Measurements from ENCODE around the gene SPRR4.

SPRR4 gene, protein sequence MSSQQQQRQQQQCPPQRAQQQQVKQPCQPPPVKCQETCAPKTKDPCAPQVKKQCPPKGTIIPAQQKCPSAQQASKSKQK

GRCh38 chr1:152970495-152970894, at the start of gene SPRR4:
Gene SPRR4, plus strand, starts transcription at chr1:152970648. Its CDS starts 1,243 bp downstream, at chr1:152971891.
- H3K9ac ChIP-seq (ENCODE audit: low read length), result no peak within 1 kb of the TSS
- no peaks in the 10 kb centered on the region for H3K4me1 ChIP-seq (ENCODE audit: insufficient read depth, low read length, severe bottlenecking)
- H3K4me2 ChIP-seq (ENCODE audit: low read length), result no peak within 1 kb of the TSS
- no peaks in the 10 kb centered on the region for H3K9me3 ChIP-seq (ENCODE audit: low read length)
- H3K79me2 ChIP-seq (ENCODE audit: insufficient read depth, low read length), result no peaks in the 10 kb centered on the region
- H3K9me2 ChIP-seq (ENCODE audit: low read depth, low read length), result no peaks in the 10 kb centered on the region
- no peaks in the 10 kb centered on the region for H3K36me3 ChIP-seq (ENCODE audit: insufficient read depth, low read length)
- H3K4me3 ChIP-seq (ENCODE audit: low read depth, low read length, poor library complexity, severe bottlenecking), result no peak within 1 kb of the TSS
- H2AFZ ChIP-seq (ENCODE audit: low read length), result no peak within 1 kb of the TSS
- no peaks in the 10 kb centered on the region for H4K20me1 ChIP-seq (ENCODE audit: insufficient read depth, low read length)
- TF ChIP-seq CTCF (IDR thresholded peaks at IDR 0.05; ENCODE audit: low read length) (no peak), EZH2 (IDR thresholded peaks at IDR 0.05; ENCODE audit: borderline replicate concordance, low read length) (no peak)
- H3F3A ChIP-seq (ENCODE audit: insufficient read depth, low read length), result no peaks in the 10 kb centered on the region
- H3K27me3 ChIP-seq (ENCODE audit: insufficient read depth, low read length), result no peaks in the 10 kb centered on the region
- H3K27ac ChIP-seq (ENCODE audit: low read depth, low read length, poor library complexity, severe bottlenecking), result no peak within 1 kb of the TSS

DNA sequence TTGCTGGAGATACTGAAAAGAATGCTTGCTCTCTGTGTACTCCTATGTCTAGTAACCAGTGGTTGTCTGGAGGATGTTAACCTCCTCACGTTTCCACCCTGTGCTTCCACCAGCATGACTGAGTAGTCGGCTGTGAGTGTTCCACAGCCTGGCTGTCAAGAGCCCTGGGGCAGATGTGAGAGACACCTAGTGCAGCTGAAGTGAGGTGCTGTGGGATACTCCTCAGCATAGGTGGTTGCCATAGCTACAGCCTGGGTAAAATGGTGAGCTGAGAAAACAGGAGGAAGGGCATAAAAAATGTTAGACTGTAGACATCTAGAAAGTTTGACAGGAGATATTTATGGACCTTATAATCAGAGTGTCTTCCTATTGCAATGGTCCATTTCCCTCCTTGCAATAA, 46.3 kb upstream of the SPRR4 start:
- no peaks in the 10 kb centered on the region for H3K36me3 ChIP-seq (ENCODE audit: insufficient read depth, low read length)
- no peaks in the 10 kb centered on the region for H3K9me2 ChIP-seq (ENCODE audit: low read depth, low read length)
- TF ChIP-seq CTCF (IDR thresholded peaks at IDR 0.05; ENCODE audit: low read length), result no peak
- TF ChIP-seq EZH2 (IDR thresholded peaks at IDR 0.05; ENCODE audit: borderline replicate concordance, low read length), result no peak
- no peaks in the 10 kb centered on the region for H3K4me1 ChIP-seq (ENCODE audit: insufficient read depth, low read length, severe bottlenecking)
- H3K9ac ChIP-seq (ENCODE audit: low read length), result no peak overlapping the region
- H3K79me2 ChIP-seq (ENCODE audit: insufficient read depth, low read length), result no peaks in the 10 kb centered on the region
- no peak overlapping the region for H3K27ac ChIP-seq (ENCODE audit: low read depth, low read length, poor library complexity, severe bottlenecking)
- no peaks in the 10 kb centered on the region for H3F3A ChIP-seq (ENCODE audit: insufficient read depth, low read length)
- no peak overlapping the region for H2AFZ ChIP-seq (ENCODE audit: low read length)
- H3K9me3 ChIP-seq (ENCODE audit: low read length), result no peaks in the 10 kb centered on the region
- H4K20me1 ChIP-seq (ENCODE audit: insufficient read depth, low read length), result no peaks in the 10 kb centered on the region
- no peaks in the 10 kb centered on the region for H3K27me3 ChIP-seq (ENCODE audit: insufficient read depth, low read length)
- no peak overlapping the region for H3K4me2 ChIP-seq (ENCODE audit: low read length)
- H3K4me3 ChIP-seq (ENCODE audit: low read depth, low read length, poor library complexity, severe bottlenecking), result no peak overlapping the region

- H4K20me1 ChIP-seq (ENCODE audit: insufficient read depth, low read length), result no peaks in the 10 kb centered on the region
- H3K36me3 ChIP-seq (ENCODE audit: insufficient read depth, low read length), result no peaks in the 10 kb centered on the region
- H3K79me2 ChIP-seq (ENCODE audit: insufficient read depth, low read length), result no peaks in the 10 kb centered on the region
- no peak overlapping the region for H2AFZ ChIP-seq (ENCODE audit: low read length)
- H3K4me2 ChIP-seq (ENCODE audit: low read length), result no peak overlapping the region
- no peak overlapping the region for H3K27ac ChIP-seq (ENCODE audit: low read depth, low read length, poor library complexity, severe bottlenecking)
- no peaks in the 10 kb centered on the region for H3K4me1 ChIP-seq (ENCODE audit: insufficient read depth, low read length, severe bottlenecking)
- H3K4me3 ChIP-seq (ENCODE audit: low read depth, low read length, poor library complexity, severe bottlenecking), result no peak overlapping the region
- no peak overlapping the region for H3K9ac ChIP-seq (ENCODE audit: low read length)
- no peaks in the 10 kb centered on the region for H3F3A ChIP-seq (ENCODE audit: insufficient read depth, low read length)
- no peaks in the 10 kb centered on the region for H3K27me3 ChIP-seq (ENCODE audit: insufficient read depth, low read length)
- H3K9me3 ChIP-seq (ENCODE audit: low read length), result no peaks in the 10 kb centered on the region
- no peaks in the 10 kb centered on the region for H3K9me2 ChIP-seq (ENCODE audit: low read depth, low read length)
- no peak for TF ChIP-seq EZH2 (IDR thresholded peaks at IDR 0.05; ENCODE audit: borderline replicate concordance, low read length)
- peak; percentile 49; the same call in 1 of the 2 replicates for TF ChIP-seq CTCF (IDR thresholded peaks at IDR 0.05; ENCODE audit: low read length)
These were observed 44.4 kb upstream of the SPRR4 start for GRCh38 chr1:152926091-152926490.

Data from OCI-LY1 (cell line).